ENCODE results near the gene FRMPD1. TPM values are rescaled to one million over a fixed set of nuclear protein-coding genes. Genes with fewer than 3 reads are reported as not detected.
A peak's percentile ranks its signal among the peaks of the same experiment; 100 is the strongest.
"Not testable (repeated sequence)": the region's sequence is repeated elsewhere in the genome, so short reads cannot be mapped to it uniquely, and the experiment has no call there.

FRMPD1 gene
- total RNA-seq, 1 donor from 2014 or later = 6.3 TPM

DNA sequence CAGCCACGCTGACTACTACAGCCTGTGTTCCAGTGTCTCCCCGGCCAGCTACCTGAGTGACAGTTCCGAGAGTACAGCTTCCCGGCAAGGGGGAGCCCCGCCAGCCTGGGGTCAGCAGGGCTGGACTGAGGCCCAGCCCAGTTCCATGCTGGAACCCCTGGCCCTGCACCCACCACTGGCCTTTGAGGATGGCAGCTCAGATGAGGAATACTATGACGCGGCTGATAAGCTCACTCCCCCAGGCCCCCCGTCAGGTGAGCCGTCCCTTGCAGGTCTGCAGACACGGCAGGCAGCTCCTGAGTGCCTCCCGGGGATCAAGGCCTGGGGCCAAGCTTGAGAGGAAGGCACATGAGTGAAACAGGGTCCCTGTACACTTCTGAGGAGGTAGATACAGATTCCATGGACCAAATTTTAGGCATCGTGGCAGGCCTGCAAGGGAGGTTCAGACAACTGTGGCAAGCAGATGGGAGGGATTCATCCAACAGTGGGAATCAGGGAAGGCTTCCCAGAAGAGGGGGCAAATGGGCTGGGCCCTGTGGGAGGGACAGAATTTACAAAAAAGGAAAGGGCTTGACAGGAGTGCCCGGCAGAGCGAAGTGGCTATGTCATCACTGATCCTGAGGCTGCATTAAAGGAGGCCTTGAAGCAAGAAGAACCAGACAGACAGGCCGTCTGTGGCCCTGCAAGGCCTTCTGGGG is 90.0 kb downstream of the FRMPD1 start:
- Histone ChIP-seq H3K4me3 (ENCODE audit: low read length in 3 of 3) (no peak overlapping the region), H3K9ac (ENCODE audit: low read depth in 1 of 3, low read length in 3 of 3) (no peak overlapping the region), H3K9me3 (ENCODE audit: control insufficient read depth in 3 of 3, low read length in 3 of 3) (no peaks in the 10 kb centered on the region), H3K36me3 (ENCODE audit: control insufficient read depth in 3 of 3, insufficient read depth in 3 of 3, low read length in 3 of 3) (peaks cover 0 to 5% (median 0%) of the 10 kb centered on the region in 3 donors), H3K27me3 (ENCODE audit: control insufficient read depth in 3 of 3, insufficient read depth in 3 of 3, low read length in 3 of 3) (no peaks in the 10 kb centered on the region), H3K27ac (ENCODE audit: low read depth, low read length) (no peak overlapping the region), H3K4me1 (ENCODE audit: control insufficient read depth in 3 of 3, insufficient read depth in 3 of 3, low read length in 3 of 3) (no peaks in the 10 kb centered on the region)

DNA sequence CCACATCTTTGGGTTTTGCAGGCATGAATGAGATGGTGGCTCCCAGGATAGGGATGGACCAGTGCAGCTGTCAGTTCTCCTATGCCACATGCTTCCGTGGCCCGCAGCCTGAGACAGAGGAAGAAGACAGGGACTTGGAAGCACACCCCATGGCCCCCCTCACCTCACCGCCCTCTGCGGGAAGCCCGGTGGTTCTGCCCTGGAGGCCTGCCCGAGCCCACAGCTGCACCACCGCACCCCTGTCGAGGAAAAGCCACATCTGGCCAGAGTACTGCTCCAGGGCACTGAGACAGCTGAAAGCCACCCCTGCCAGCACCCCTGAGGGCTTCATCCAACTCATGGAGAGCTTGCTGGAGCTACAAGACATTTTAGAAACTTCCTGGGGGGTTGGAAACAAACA is 95.2 kb downstream of the FRMPD1 start:
- Histone ChIP-seq H3K9ac (ENCODE audit: low read depth in 1 of 3, low read length in 3 of 3) (no peak overlapping the region), H3K27ac (ENCODE audit: low read depth, low read length) (no peak overlapping the region), H3K36me3 (ENCODE audit: control insufficient read depth in 3 of 3, insufficient read depth in 3 of 3, low read length in 3 of 3) (peaks cover 0 to 2% (median 0%) of the 10 kb centered on the region in 3 donors), H3K9me3 (ENCODE audit: control insufficient read depth in 3 of 3, low read length in 3 of 3) (no peaks in the 10 kb centered on the region), H3K4me1 (ENCODE audit: control insufficient read depth in 3 of 3, insufficient read depth in 3 of 3, low read length in 3 of 3) (no peaks in the 10 kb centered on the region), H3K4me3 (ENCODE audit: low read length in 3 of 3) (no peak overlapping the region), H3K27me3 (ENCODE audit: control insufficient read depth in 3 of 3, insufficient read depth in 3 of 3, low read length in 3 of 3) (no peaks in the 10 kb centered on the region)

DNA sequence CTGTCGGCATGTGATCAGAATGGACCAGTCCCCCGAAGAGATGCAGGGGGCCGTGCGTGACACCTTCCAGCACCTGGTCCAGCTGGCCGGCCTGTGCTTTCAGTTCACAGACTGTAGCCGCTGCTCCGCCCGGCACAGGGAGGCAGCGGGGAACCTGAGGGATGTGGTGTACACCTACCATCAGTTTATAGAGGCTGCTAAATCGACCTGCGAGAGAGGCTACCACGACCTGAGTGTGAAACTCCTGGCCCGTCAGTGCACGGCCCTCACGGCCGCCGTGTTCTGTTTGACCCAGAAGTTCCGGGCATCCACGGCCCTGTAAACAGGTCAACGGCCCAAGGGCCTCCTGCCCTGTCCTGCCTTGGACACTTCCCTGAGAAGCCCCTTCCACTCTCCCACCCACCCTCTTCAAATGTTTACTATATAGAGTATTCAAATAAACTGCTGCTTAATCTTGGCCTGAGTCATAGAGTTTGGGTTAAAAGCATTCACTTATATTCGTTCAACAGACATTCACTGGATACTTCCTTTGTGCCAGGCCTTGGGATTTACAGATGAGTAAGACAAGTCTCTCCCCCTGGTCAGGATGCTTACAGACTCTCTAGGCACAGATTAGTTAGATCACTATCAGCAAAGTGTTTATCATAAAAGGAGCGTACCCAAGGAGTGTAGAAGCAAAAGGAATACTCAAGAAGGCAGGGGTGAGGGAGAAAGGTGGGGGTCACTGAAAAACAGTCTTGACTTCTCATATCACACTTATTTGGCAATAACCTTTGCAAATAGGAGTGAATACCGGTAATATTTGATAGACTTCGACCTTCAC is 95.9 kb downstream of the FRMPD1 start:
- Histone ChIP-seq H3K9ac (ENCODE audit: low read depth in 1 of 3, low read length in 3 of 3) (no peak overlapping the region), H3K9me3 (ENCODE audit: control insufficient read depth in 3 of 3, low read length in 3 of 3) (no peaks in the 10 kb centered on the region), H3K36me3 (ENCODE audit: control insufficient read depth in 3 of 3, insufficient read depth in 3 of 3, low read length in 3 of 3) (no peaks in the 10 kb centered on the region), H3K27ac (ENCODE audit: low read depth, low read length) (no peak overlapping the region), H3K4me1 (ENCODE audit: control insufficient read depth in 3 of 3, insufficient read depth in 3 of 3, low read length in 3 of 3) (no peaks in the 10 kb centered on the region), H3K27me3 (ENCODE audit: control insufficient read depth in 3 of 3, insufficient read depth in 3 of 3, low read length in 3 of 3) (no peaks in the 10 kb centered on the region), H3K4me3 (ENCODE audit: low read length in 3 of 3) (no peak overlapping the region)

DNA sequence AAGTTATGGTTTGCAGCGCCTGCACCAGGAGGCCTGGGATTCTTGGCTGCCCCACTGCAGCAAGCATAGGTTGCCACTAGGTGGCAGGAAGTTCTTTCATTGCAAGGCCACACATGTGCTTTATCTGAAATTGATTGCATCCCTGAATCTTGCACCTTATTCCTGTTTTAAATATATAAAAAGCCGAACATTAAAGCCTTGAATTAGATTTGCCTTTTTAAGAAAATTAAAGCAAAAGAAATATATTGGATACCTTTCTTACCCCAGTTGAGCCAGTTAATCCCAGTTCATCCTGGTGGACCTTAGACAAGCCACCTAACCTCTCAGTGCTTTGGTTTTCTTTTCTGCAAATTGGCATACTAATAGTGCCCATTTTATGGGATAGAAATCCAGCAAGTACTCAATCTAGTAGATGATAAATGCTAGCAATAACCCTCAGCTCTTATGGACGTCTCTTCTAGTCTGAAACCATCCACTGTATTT is 96.6 kb downstream of the FRMPD1 start:
- Histone ChIP-seq H3K36me3 (ENCODE audit: control insufficient read depth in 3 of 3, insufficient read depth in 3 of 3, low read length in 3 of 3) (no peaks in the 10 kb centered on the region), H3K27me3 (ENCODE audit: control insufficient read depth in 3 of 3, insufficient read depth in 3 of 3, low read length in 3 of 3) (no peaks in the 10 kb centered on the region), H3K9me3 (ENCODE audit: control insufficient read depth in 3 of 3, low read length in 3 of 3) (no peaks in the 10 kb centered on the region), H3K4me1 (ENCODE audit: control insufficient read depth in 3 of 3, insufficient read depth in 3 of 3, low read length in 3 of 3) (no peaks in the 10 kb centered on the region), H3K27ac (ENCODE audit: low read depth, low read length) (no peak overlapping the region), H3K4me3 (ENCODE audit: low read length in 3 of 3) (no peak overlapping the region), H3K9ac (ENCODE audit: low read depth in 1 of 3, low read length in 3 of 3) (no peak overlapping the region)

DNA sequence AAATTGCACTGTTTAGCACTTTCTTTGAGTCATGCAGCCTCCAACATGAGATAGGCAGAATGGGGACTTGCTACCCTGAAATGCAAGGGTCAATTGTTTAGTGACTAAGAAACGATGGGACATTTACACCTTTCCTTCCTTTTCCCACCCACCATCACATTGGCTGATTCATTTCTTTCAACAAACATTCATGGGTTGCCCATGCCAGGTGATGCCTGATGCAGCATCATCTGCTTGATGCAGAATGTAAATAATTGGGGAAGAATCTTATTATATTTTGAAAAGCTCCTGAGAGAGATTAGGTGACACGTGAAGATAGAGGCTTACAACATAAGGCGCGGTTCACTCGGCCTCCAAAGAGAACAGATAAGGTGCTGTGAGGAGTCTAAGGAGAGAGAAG is 98.4 kb downstream of the FRMPD1 start:
- no peaks in the 10 kb centered on the region for H3K27me3 ChIP-seq (ENCODE audit: control insufficient read depth in 3 of 3, insufficient read depth in 3 of 3, low read length in 3 of 3)
- no peaks in the 10 kb centered on the region for H3K9me3 ChIP-seq (ENCODE audit: control insufficient read depth in 3 of 3, low read length in 3 of 3)
- H3K27ac ChIP-seq (ENCODE audit: low read depth, low read length) = no peak overlapping the region
- H3K9ac ChIP-seq (ENCODE audit: low read depth in 1 of 3, low read length in 3 of 3) = no peak overlapping the region
- H3K4me1 ChIP-seq (ENCODE audit: control insufficient read depth in 3 of 3, insufficient read depth in 3 of 3, low read length in 3 of 3) = peaks cover 2 to 7% (median 7%) of the 10 kb centered on the region in 3 donors
- no peaks in the 10 kb centered on the region for H3K36me3 ChIP-seq (ENCODE audit: control insufficient read depth in 3 of 3, insufficient read depth in 3 of 3, low read length in 3 of 3)
- no peak overlapping the region for H3K4me3 ChIP-seq (ENCODE audit: low read length in 3 of 3)

DNA sequence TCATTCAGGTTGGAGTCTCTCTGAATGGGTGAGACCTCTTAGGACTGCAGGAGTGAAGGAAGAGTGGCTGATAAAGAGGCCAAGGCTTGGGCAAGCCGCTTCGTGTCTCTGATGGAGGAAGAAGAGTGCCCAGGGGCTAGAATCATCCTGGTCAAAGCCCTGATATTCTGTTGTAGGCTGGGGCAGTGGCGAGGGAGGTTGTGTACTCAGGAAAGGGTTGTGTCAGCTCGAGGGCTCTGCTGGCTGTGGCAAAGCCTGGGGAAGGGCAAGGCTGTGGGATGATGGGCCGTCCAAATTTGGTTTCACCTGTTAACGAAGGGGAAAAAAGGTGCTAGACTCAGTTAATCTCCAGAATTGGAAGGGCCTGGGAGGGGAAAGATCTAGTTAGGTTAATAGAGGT is 100.4 kb downstream of the FRMPD1 start:
- H3K9me3 ChIP-seq (ENCODE audit: control insufficient read depth in 3 of 3, low read length in 3 of 3) = no peaks in the 10 kb centered on the region
- H3K9ac ChIP-seq (ENCODE audit: low read depth in 1 of 3, low read length in 3 of 3) = no peak overlapping the region
- no peak overlapping the region for H3K4me3 ChIP-seq (ENCODE audit: low read length in 3 of 3)
- no peak overlapping the region for H3K27ac ChIP-seq (ENCODE audit: low read depth, low read length)
- no peaks in the 10 kb centered on the region for H3K27me3 ChIP-seq (ENCODE audit: control insufficient read depth in 3 of 3, insufficient read depth in 3 of 3, low read length in 3 of 3)
- H3K36me3 ChIP-seq (ENCODE audit: control insufficient read depth in 3 of 3, insufficient read depth in 3 of 3, low read length in 3 of 3) = no peaks in the 10 kb centered on the region
- H3K4me1 ChIP-seq (ENCODE audit: control insufficient read depth in 3 of 3, insufficient read depth in 3 of 3, low read length in 3 of 3) = peaks cover 9 to 12% (median 12%) of the 10 kb centered on the region in 3 donors

DNA sequence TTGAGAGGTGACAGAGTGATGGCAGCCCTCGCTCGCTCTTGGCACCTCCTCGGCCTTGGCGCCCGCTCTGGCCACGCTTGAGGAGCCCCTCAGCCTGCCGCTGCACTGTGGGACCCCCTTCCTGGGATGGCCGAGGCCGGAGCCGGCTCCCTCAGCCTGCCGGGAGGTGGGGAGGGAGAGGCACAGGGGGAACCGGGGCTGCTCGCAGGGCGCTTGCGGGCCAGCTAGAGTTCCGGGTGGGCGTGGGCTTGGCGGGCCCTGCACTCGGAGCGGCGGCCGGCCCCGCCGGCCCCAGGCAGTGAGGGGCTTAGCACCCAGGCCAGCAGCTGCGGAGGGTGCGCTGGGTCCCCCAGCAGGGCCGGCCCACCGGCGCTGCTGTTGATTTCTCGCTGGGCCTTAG is 101.0 kb downstream of the FRMPD1 start:
- H3K27me3 ChIP-seq (ENCODE audit: control insufficient read depth in 3 of 3, insufficient read depth in 3 of 3, low read length in 3 of 3); H3K36me3 ChIP-seq (ENCODE audit: control insufficient read depth in 3 of 3, insufficient read depth in 3 of 3, low read length in 3 of 3); H3K27ac ChIP-seq (ENCODE audit: low read depth, low read length); H3K4me3 ChIP-seq (ENCODE audit: low read length in 3 of 3); H3K9me3 ChIP-seq (ENCODE audit: control insufficient read depth in 3 of 3, low read length in 3 of 3); H3K9ac ChIP-seq (ENCODE audit: low read depth in 1 of 3, low read length in 3 of 3): not testable (repeated sequence)
- H3K4me1 ChIP-seq (ENCODE audit: control insufficient read depth in 3 of 3, insufficient read depth in 3 of 3, low read length in 3 of 3) = peaks cover 9 to 12% (median 12%) of the 10 kb centered on the region in 3 donors

DNA sequence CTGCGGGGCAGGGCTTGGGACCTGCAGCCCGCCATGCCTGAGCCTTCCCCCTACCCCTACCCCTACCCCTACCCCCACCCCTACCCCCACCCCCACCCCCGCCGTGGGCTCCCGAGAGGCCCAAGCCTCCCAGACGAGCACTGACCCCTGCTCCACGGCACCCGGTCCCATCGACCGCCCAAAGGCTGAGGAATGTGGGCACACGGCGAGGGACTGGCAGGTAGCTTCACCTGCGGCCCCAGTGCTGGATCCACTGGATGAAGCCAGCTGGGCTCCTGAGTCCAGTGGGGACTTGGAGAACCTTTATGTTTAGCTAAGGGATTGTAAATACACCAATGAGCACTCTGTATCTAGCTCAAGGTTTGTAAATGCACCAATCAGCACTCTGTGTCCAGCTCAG is 101.4 kb downstream of the FRMPD1 start:
- H3K9ac ChIP-seq (ENCODE audit: low read depth in 1 of 3, low read length in 3 of 3); H3K9me3 ChIP-seq (ENCODE audit: control insufficient read depth in 3 of 3, low read length in 3 of 3): not testable (repeated sequence)

DNA sequence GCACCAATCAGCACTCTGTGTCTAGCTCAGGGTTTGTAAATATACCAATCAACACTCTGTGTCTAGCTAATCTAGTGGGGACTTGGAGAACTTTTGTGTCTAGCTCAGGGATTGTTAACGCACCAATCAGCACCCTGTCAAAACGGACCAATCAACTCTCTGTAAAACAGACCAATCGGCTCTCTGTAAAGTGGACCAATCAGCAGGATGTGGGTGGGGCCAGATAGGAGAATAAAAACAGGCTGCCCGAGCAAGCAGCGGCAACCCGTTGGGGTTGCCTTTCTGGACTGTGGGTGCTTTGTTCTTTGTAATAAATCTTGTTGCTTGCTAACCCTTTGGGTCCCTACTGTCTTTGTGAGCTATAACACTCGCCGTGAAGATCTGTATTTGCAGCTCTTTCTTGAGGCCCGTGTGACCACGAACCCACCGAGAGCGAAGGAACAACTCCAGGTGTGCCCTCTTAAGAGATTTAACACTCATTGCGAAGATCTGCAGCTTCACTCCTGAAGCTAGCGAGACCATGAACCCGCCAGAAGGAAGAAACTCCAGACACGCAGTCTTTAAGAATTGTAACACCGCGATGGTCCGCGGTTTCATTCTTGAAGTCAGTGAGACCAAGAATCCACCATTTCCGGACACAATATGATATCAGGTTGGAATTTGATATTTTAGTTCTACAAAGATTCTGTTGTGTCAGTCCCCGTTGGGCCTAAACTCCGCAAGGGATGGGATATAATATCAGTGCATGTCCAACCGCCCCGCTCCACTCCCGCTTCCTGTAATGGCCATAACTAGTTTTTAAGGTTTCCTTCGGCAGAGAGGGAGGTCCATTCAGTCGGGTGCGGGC is 102.1 kb downstream of the FRMPD1 start:
- peak overlapping the region; percentile 76 to 87 (median 81) for H3K9ac ChIP-seq (ENCODE audit: low read depth in 1 of 3, low read length in 3 of 3)
- no peaks in the 10 kb centered on the region for H3K9me3 ChIP-seq (ENCODE audit: control insufficient read depth in 3 of 3, low read length in 3 of 3)
- H3K27ac ChIP-seq (ENCODE audit: low read depth, low read length) = no peak overlapping the region
- H3K27me3 ChIP-seq (ENCODE audit: control insufficient read depth in 3 of 3, insufficient read depth in 3 of 3, low read length in 3 of 3) = no peaks in the 10 kb centered on the region
- H3K36me3 ChIP-seq (ENCODE audit: control insufficient read depth in 3 of 3, insufficient read depth in 3 of 3, low read length in 3 of 3) = no peaks in the 10 kb centered on the region
- H3K4me3 ChIP-seq (ENCODE audit: low read length in 3 of 3) = peak overlapping the region; percentile 88 to 96 (median 94)
- H3K4me1 ChIP-seq (ENCODE audit: control insufficient read depth in 3 of 3, insufficient read depth in 3 of 3, low read length in 3 of 3) = peaks cover 9 to 12% (median 12%) of the 10 kb centered on the region in 3 donors

More for the DNA sequence above, 101.4 kb downstream of the FRMPD1 start:
- not testable (repeated sequence) for H3K27ac ChIP-seq (ENCODE audit: low read depth, low read length); H3K36me3 ChIP-seq (ENCODE audit: control insufficient read depth in 3 of 3, insufficient read depth in 3 of 3, low read length in 3 of 3); H3K27me3 ChIP-seq (ENCODE audit: control insufficient read depth in 3 of 3, insufficient read depth in 3 of 3, low read length in 3 of 3); H3K4me3 ChIP-seq (ENCODE audit: low read length in 3 of 3)
- peaks cover 9 to 12% (median 12%) of the 10 kb centered on the region in 3 donors for H3K4me1 ChIP-seq (ENCODE audit: control insufficient read depth in 3 of 3, insufficient read depth in 3 of 3, low read length in 3 of 3)
